Bronchial epithelial cell (primary cell): ENCODE data around the gene ALKBH5. TPM values are rescaled to one million over a fixed set of nuclear protein-coding genes. Genes with fewer than 3 reads are reported as not detected.

ENCODE experiments used
- DNase-seq: peaks from one replicate; pipeline ENCODE4 v3.0.0-alpha.2; 2010; ENCODE audit warnings: low read depth
- FAIRE-seq: peaks from 2 replicates; lab custom pipeline; 2011; peaks lifted over from hg19 to GRCh38; lab: Jason Lieb, UNC
- H3K27me3 ChIP-seq: 2 replicates; pipeline ENCODE4 v1.5.1; 2011; ENCODE audit warnings: low read length; ENCODE audit not compliant: control insufficient read depth, insufficient read depth
- H3K36me3 ChIP-seq: 2 replicates; pipeline ENCODE4 v1.5.1; 2011; ENCODE audit warnings: low read length; ENCODE audit not compliant: control insufficient read depth, insufficient read depth
- H3K4me3 ChIP-seq: 2 replicates; pipeline ENCODE4 v1.5.1; 2011; ENCODE audit warnings: mild to moderate bottlenecking, low read depth, low read length, control low read depth
- total RNA-seq: library from RNA; depleted of rRNA; stranded (reverse); fragments of >200 nt; gene quantifications from 2 replicates; pipeline ENCODE4 v1.2.1, GENCODE V29; 2014
- TF ChIP-seq, protein P1 (sequence below): IDR thresholded peaks from 2 replicates; pipeline ENCODE4 v1.5.1; 2011; ENCODE audit warnings: mild to moderate bottlenecking, moderate library complexity, low read length, control low read depth, inconsistent platforms; ENCODE audit not compliant: insufficient read depth, severe bottlenecking

The ALKBH5 gene
- total RNA-seq, 1 donor from 2014 or later = 104 TPM

DNA sequence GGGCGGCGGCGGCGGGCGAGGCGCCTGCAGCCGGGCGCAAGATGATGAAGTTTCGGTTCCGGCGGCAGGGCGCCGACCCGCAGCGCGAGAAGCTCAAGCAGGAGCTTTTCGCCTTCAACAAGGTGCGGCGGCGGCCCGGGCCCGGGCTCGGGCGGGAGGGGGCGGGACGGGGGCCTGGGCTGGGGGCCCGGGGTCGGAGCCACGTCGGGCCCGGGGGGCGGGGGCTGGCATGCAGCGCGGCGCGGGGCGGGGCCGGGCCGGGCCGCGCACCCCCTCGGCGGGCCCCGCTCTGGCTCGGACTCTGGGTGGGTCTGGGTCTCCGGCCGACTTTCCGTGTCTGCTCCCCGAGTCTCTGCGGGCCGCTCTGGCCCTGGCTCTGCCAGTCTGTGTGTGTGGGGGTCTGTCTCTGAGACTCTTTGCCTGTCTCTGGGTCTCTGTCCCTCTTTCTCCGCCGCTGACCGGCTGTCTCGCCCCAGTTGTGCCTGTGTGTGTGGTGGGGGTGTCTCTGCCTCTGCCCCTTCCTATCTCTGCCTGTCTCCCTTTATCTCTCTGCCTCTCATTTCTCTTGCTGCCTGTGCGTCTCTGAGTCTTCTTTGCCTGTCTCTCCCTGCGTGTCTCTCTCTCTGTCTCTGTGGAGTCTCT, 42.1 kb downstream of the ALKBH5 start:
- DNase-seq = no peak
- Histone ChIP-seq H3K36me3 (no peaks in the 10 kb centered on the region), H3K4me3 (peak overlapping the region; percentile 54), H3K27me3 (no peaks in the 10 kb centered on the region)
- TF ChIP-seq, protein P1, sequence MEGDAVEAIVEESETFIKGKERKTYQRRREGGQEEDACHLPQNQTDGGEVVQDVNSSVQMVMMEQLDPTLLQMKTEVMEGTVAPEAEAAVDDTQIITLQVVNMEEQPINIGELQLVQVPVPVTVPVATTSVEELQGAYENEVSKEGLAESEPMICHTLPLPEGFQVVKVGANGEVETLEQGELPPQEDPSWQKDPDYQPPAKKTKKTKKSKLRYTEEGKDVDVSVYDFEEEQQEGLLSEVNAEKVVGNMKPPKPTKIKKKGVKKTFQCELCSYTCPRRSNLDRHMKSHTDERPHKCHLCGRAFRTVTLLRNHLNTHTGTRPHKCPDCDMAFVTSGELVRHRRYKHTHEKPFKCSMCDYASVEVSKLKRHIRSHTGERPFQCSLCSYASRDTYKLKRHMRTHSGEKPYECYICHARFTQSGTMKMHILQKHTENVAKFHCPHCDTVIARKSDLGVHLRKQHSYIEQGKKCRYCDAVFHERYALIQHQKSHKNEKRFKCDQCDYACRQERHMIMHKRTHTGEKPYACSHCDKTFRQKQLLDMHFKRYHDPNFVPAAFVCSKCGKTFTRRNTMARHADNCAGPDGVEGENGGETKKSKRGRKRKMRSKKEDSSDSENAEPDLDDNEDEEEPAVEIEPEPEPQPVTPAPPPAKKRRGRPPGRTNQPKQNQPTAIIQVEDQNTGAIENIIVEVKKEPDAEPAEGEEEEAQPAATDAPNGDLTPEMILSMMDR = no peak
- no peak for FAIRE-seq

DNA sequence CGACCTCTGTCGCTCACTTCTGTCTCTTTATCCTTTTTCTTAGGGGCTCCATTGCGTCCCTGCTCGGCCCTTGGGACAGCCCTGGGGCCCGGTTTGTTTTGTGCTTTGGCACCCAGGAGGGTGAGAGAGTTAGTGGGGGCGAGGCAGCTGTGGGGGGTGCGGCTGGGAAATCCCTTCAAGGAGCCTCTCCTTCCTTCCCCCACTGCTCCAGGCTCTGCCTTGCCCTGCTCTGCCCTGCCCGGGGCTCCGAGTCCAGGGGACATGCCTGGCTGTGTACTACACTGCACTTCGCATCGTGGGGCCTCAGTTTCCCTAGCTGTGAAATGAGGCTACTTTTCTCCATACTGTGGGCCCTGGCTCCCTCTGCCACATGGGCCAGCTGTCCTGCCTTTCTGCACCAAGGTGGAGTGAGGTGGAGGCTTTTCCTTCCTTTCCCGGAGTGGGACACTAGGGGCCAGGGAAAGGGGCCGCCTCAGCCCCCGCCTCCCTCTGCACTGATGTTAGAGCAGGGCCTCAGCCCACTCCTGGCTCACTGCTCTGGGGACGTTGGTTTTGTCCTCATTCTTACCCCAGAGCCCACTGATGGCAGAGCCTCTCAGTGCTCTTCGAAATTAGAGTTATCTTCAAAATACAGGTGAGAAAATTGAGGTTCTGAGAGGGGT, 42.8 kb downstream of the ALKBH5 start:
- Histone ChIP-seq H3K27me3 (no peaks in the 10 kb centered on the region), H3K4me3 (peak overlapping the region; percentile 54), H3K36me3 (no peaks in the 10 kb centered on the region)
- DNase-seq (no peak), FAIRE-seq (no peak)
- TF ChIP-seq, protein P1 = no peak

DNA sequence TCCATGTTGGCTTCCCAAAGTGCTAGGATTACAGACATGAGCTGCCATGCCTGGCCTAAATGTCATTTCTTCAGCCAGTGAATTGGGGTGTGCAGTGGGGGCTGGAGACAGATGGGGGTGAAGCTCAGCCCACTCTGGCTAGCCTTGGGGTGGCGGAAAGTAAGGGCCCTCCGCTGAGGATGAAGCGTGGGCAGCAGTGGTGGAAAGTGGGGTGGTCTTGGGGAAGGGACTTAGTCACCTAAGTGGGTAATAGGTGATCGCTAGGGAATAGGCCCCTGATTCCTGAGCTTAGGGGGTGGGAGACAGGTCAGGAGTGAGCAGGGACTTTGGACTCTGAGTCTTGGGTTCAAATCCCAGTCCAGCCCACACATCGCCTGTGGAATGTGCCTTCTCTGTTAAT, 44.0 kb downstream of the ALKBH5 start:
- Histone ChIP-seq H3K4me3 (no peak overlapping the region), H3K36me3 (peaks cover under 1% of the 10 kb centered on the region), H3K27me3 (no peaks in the 10 kb centered on the region)
- TF ChIP-seq, protein P1 = no peak
- FAIRE-seq (no peak), DNase-seq (no peak)

DNA sequence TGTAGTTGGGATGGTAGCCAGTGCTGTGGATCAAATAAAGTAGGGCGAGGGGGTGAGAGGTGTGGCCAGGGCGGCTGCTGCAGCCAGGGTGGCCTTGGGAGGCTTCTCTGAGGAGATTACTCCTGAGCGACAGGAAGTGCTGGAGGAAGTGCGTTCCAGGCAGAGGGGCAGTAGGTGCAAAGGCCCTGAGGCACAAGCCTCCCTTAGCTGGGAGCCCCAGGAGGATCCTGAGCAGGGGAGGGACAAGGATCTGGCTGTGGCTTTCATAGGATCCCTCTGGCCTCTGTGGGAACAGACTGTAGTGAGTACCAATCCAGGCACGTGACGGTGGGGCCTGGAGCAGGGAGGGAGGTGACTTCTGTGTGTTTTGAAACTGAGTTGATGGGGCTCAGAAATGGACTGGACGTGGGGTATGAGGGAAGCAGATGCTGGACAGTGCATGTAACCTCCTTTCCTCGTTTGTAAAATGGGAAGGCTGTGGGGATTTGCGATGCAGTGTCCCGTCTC, 44.6 kb downstream of the ALKBH5 start:
- FAIRE-seq (no peak), DNase-seq (no peak)
- H3K27me3 ChIP-seq = no peaks in the 10 kb centered on the region
- peaks cover 4% of the 10 kb centered on the region for H3K36me3 ChIP-seq
- TF ChIP-seq, protein P1 = no peak
- no peak overlapping the region for H3K4me3 ChIP-seq

DNA sequence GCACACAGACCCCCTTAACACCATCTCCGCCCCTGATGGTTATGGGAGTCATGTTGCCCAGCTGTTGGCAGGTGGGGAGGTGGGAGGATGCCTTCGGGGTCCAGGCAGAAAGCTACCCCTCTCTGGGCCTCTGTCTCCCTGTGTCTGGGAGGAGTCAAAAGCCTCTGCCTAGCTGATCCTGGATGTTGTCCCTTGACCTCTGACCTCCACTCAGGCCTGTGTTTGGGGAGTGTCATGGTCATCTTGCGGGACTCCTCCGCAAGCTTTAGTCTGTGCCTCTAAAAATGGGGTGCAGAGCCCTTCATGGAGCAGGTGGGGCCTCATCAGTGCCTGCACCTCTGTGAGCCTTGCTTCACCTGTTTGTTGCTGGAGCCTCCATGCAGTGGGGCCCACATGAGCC, 45.6 kb downstream of the ALKBH5 start:
- Histone ChIP-seq H3K27me3 (no peaks in the 10 kb centered on the region), H3K36me3 (peaks cover 11% of the 10 kb centered on the region), H3K4me3 (no peak overlapping the region)
- no peak for FAIRE-seq
- TF ChIP-seq, protein P1 = no peak
- no peak for DNase-seq
